ENCODE measurements around the gene SLC35A3. TPM values are rescaled to one million over a fixed set of nuclear protein-coding genes. Genes with fewer than 3 reads are reported as not detected.

The SLC35A3 gene
- total and polyA plus RNA-seq, 9 of the 15 experiments (the other 6 are each of a cell fraction or from before 2014, with no cell fraction given) = 3.5 to 21.7 (median 13.2) TPM

GRCh38 chr1:99969729-99970621 is at the start of gene SLC35A3 (continued):
- TF ChIP-seq ETS1 (conservative IDR thresholded peaks at IDR 0.05; ENCODE audit: control insufficient read depth, low read depth, low read length) = peak; percentile 79; the same call in 1 of the 2 replicates
- peak; percentile 95 for TF ChIP-seq POLR2G (IDR thresholded peaks at IDR 0.05; ENCODE audit: low read depth, low read length)
- peak; percentile 87 for TF ChIP-seq HMGN3 (IDR thresholded peaks at IDR 0.05; ENCODE audit: borderline replicate concordance, extremely low read depth, insufficient read length, low read depth, low read length)
- no peak for TF ChIP-seq BRD9 (IDR thresholded peaks at IDR 0.05; ENCODE audit: low read depth, partially characterized antibody)
- no peak for TF ChIP-seq FOXA1 (IDR thresholded peaks at IDR 0.05; ENCODE audit: borderline replicate concordance)
- no peak for TF ChIP-seq CREBBP (IDR thresholded peaks at IDR 0.05; ENCODE audit: low read depth, low read length)
- TF ChIP-seq MAX (CRISPR knock-in tag; IDR thresholded peaks at IDR 0.05) = peak; percentile 81
- peak in 1 of 2 experiments; percentile 99; a peak in 2 of 4 replicates for TF ChIP-seq TRIM24 (IDR thresholded peaks at IDR 0.05)
- TF ChIP-seq CXXC5 (CRISPR knock-in tag; IDR thresholded peaks at IDR 0.05) = peak; percentile 81
- no peak for TF ChIP-seq HNRNPUL1 (IDR thresholded peaks at IDR 0.05; ENCODE audit: low read length)
- no peak for TF ChIP-seq ZNF274 (IDR thresholded peaks at IDR 0.05; ENCODE audit: borderline replicate concordance, low read depth, low read length)
- 0 out of 2 replicates have a peak, but pooled peaks have one; percentile 22 for TF ChIP-seq PBX2 (CRISPR knock-in tag; IDR thresholded peaks at IDR 0.05; ENCODE audit: low read depth)
- no peak for TF ChIP-seq PBX2 (tag; conservative IDR thresholded peaks at IDR 0.05; ENCODE audit: low read depth)
- peak; percentile 70 to 77 for TF ChIP-seq E2F6 (IDR thresholded peaks at IDR 0.05; ENCODE audit: borderline replicate concordance in 1 of 2, extremely low read depth in 1 of 2, insufficient read depth in 1 of 2, insufficient read length in 1 of 2, low read depth in 1 of 2, low read length in 1 of 2, poor library complexity in 1 of 2, severe bottlenecking in 1 of 2)
- peak; percentile 10; the same call in 1 of the 2 replicates for TF ChIP-seq BCOR (IDR thresholded peaks at IDR 0.05)
- peak; percentile 37; the same call in 1 of the 2 replicates for TF ChIP-seq TEAD4 (IDR thresholded peaks at IDR 0.05; ENCODE audit: low read length)
- TF ChIP-seq TEAD4 (CRISPR knock-in tag; IDR thresholded peaks at IDR 0.05; ENCODE audit: borderline replicate concordance) = no peak
- TF ChIP-seq MEF2A (IDR thresholded peaks at IDR 0.05; ENCODE audit: control insufficient read depth, low read depth, low read length) = no peak
- peak; percentile 93 for TF ChIP-seq ZFX (CRISPR knock-in tag; IDR thresholded peaks at IDR 0.05)
- TF ChIP-seq TOE1 (IDR thresholded peaks at IDR 0.05; ENCODE audit: borderline replicate concordance) = peak; percentile 71; the same call in 1 of the 2 replicates
- TF ChIP-seq TOE1 (CRISPR knock-in tag; IDR thresholded peaks at IDR 0.05; ENCODE audit: borderline replicate concordance, low read depth) = no peak
- TF ChIP-seq BRD4 (IDR thresholded peaks at IDR 0.05) = peak; percentile 66
